Measurements from ENCODE around the gene CACNG3.
"Not testable (repeated sequence)": the region's sequence is repeated elsewhere in the genome, so short reads cannot be mapped to it uniquely, and the experiment has no call there.

Gene CACNG3

DNA sequence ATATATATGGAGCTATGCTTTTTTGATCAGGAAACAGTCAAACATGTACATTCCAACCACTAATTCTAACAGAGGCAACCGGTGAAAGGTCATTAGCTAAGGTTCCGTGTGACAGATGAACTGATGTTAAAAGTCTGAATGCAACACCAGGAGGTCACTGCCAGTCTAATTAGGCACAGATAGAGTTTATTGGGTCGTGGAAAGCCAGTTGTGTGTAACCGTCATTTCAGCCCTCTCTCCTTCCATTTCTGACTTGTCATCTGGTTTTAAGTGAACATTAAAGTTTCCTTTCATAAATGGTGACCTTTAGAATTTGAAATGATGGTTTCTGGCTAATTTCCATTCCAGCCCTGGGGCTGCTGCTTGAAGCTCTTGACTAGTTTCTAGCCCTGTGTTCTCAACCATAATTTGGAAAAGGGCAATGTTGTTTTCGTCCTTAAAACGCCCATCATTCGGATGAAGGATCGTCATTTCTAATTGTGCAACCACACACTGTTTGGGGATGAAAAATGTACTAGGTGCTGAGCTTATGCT, 23.9 kb downstream of the CACNG3 start:
- no peak for DNase-seq (ENCODE audit: low read depth, low spot score)

DNA sequence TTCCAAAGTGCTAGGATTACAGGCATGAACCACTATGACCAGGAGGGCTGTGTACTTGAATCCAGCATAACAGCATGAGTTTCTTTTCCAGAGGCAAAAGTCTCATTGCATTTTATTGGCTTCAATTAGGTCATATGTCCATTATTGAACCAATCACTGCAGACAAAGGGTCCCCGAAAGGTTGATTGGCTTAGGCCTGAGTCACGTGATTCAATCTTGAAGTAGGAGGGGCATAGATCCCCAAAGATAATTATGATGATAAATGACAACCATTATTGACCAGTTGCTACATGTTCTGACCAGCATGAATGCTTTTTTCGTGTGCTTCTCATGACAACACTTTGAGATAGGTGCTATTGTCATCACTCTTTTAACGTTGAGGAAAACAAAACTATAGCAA, 25.3 kb downstream of the CACNG3 start:
- no peak for DNase-seq (ENCODE audit: low read depth, low spot score)

DNA sequence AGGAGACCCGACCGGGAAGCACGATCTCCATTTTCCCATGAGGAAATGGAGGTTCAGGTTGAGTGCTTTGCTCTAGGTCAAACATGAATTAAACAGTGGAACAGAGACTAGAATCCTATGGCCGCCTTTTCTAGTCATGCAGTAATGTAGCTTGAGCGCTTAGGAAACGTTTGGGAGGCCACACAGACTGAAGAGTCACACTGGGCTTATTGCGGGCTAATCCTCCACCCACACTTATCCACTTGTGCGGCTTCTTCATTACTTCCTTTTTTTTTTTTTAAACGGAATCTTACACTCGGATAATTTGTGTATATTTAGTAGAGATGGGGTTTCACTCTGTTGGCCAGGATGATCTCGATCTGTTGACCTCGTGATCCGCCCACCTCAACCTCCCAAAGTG, 26.0 kb downstream of the CACNG3 start:
- no peak for DNase-seq (ENCODE audit: low read depth, low spot score)

DNA sequence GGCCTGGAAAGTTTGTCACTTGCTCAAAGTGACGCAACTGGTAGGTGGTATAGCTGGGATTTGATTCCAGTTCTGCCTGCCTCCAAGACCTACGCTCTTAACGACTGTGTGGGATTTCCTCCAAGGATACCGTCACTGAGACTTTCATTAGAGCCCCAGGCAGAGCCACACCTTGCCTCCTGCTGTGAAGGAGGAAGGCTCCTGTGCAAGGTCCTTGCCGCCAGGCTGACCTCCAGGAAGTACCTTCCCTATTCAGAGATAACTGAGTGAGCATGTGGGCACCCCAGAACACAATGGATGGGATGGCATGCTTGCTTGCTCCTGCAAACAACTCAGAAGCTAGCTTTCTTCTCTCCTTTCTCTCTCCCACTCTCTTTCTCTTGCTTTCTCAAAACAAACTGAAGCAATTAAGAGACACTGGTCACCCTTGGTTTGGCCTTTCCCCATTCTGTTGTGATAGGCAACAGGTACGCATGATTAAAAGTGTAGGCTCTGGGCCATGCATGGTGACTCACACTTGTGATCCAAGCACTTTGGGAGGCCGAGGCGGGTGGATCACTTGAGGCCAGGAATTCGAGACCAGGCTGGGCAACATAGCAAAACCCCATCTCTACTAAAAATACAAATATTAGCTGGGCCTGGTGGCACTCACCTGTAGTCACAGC, 30.7 kb downstream of the CACNG3 start:
- DNase-seq (ENCODE audit: low read depth, low spot score): no peak

DNA sequence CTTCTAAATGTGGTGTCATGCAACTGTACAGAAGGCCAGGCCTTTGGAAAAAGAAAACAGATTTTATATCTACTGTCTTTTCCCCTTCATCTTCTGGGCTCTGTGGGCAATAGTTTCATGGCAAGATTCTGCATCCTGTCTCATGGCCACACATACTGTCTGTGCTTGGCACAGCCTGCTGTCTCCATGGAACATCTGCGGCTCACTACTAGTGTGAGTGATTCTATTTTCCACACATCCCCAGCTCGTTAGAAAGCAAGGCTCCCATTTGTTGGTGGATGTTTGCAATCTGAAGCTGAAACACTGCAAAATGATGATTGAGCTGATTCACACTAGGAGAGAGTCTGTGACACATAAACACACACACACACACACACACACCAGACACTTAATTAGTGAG, 32.4 kb downstream of the CACNG3 start:
- DNase-seq (ENCODE audit: low read depth, low spot score): no peak

DNA sequence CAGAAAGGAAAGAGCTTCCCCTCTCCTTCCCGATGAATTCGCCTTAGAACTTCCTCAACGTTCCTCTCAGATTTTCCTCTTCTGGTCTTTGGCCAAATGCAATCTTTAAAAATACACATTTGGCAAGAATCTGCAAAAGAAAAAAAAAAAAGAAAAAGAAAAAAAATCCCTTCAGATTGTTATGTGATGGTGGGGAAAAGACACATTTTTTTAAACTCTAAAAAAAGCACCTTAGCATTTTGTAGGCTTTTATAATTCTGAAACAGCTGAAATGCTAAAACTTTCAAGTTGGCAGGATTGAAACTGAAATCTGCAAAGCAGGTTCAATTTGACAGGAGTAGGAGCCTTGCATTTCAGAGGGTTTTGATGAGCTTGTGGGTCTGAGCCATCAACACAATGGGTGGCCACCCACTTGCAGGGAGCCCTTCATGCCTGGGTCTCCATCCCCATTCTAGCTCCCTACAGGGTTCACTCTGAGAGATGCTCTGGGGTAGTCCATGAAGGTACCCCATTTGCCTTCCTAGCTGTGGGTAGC, 33.1 kb downstream of the CACNG3 start:
- no peak for DNase-seq (ENCODE audit: low read depth, low spot score)

DNA sequence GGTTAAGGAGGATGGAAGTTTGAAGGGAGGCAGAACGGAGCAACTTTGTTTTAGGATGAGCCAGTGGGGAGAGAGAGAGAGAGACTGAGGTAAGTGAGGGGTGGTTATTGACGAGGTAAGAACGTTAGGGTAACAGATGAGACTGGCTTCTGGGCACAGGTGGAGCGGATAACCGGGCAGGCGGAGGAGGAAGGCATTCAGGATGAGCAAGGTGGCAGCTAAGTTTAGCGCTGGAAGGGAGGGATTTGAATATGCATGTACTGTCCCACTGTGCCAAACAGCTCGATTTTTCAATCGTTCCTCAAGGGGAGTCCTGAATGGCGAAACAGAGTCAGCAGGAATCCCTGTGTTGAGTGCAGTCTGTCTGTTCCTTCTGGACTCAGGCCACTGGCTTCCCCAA, 35.8 kb downstream of the CACNG3 start:
- no peak for DNase-seq (ENCODE audit: low read depth, low spot score)

DNA sequence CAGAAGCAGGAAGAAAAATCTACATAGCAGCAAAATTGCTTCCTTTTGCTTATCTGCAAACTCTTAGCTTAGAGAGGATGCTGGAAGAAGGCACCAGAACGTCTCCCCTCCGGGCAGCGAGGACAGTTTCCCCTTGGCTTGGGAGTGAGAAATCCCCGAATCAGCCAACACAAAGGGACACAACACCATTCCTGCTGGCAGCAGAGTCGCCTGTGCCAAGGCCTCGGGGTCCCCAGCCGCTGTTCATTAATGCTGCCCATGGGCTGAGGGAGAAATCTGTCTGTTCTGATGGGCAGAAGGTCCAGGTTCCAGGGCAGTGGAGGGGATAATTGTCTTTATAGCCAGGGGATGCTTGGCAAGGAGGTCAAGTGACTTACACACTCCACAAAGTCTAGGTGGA, 38.0 kb downstream of the CACNG3 start:
- no peak for DNase-seq (ENCODE audit: low read depth, low spot score)

DNA sequence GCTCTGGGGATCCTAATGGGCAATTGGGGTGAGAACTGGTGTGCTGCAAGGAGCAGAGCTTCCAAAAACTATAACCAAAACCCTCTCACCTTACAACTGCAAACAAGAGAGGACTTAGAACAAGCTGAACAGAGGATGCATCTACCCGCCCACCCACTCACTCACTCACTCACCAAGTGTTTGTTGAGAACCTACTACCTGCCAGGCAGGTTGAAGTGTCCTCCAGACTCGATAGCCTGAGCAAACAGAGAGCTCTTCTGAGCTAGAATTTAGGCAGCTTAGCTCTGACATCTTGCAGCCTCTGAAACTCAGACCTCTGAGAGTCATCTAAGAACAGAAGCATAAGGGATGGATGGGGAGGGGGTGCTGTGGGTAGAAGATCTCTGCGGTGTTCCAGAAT, 41.2 kb downstream of the CACNG3 start:
- no peak for DNase-seq (ENCODE audit: low read depth, low spot score)

DNA sequence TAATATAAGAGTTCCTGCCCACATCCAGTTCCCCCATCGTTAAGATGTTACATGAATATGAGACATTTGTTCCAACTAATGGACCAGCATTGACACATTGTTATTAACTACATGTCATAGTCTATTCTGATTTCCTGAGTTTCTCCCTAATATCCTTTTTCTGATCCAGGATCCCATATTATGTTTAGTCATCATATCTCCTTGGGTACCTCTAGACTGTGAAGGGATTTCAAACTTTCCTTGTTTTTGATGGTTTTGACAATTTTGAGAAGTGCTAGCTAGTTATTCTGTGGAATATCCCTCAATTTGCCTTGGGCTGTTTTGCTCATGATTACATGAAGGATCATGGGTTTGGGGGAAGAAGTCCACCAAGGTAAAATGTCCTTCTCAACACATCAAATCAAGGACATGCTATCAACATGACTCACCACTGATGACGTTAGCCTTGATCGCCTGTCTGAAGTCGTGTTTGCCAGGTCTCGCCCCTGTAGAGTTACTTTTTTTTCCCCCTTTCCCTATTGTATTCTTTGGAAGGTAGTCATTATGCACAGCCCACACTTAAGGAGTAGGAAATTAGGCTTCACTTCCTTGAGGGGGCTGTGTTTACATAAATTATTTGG, 42.5 kb downstream of the CACNG3 start:
- no peak for DNase-seq (ENCODE audit: low read depth, low spot score)

DNA sequence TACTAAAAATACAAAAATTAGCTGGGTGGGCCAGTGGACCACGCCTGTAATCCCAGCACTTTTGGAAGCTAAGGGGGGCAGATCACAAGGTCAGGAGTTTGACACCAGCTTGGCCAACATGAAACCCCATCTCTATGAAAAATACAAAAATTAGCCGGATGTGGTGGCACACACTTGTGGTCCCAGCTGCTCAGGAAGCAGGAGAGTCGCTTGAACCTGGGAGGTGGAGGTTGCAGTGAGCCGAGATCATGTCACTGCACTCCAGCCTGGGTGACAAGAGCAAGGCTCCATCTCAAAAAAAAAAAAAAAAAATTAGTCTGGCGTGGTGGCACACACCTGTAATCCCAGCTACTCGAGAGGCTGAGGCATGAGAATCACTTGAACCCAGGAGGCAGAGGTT, 44.6 kb downstream of the CACNG3 start:
- DNase-seq (ENCODE audit: low read depth, low spot score): not testable (repeated sequence)

DNA sequence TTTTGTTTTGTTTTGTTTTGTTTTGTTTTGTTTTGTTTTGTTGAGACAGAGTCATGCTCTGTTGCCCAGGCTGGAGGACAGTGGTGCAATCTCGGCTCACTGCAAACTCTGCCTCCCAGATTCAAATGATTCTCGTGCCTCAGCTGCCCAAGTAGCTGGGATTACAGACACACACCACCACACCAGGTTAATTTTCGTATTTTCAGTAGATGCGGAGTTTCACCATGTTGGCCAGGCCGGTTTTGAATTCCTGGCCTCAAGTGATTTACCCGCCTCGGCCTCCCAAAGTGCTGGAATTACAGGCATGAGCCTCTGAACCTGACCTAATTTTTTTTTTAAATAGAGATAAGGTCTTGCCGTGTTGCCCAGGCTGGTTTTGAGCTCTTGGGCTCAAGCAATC, 46.5 kb downstream of the CACNG3 start:
- DNase-seq (ENCODE audit: low read depth, low spot score): no peak

DNA sequence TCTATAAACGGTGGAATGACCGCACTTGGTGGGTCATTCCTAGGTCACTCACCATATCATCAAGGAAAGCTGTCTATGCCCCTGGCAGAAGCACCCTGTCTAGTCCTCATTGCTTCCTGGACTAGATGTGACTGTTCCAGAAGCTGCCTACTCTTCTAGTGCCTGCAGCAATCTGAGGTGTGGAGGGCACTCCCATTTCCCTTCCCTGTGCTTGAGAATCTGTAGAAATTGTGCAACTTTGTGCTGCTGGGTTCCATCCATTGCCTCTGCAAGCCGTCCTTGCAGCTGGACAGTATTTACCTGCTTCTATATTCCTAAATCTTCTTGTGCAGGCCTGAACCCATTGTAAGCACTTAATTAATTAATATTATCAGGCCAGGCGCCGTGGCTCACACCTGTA, 52.1 kb downstream of the CACNG3 start:
- DNase-seq (ENCODE audit: low read depth, low spot score): no peak

DNA sequence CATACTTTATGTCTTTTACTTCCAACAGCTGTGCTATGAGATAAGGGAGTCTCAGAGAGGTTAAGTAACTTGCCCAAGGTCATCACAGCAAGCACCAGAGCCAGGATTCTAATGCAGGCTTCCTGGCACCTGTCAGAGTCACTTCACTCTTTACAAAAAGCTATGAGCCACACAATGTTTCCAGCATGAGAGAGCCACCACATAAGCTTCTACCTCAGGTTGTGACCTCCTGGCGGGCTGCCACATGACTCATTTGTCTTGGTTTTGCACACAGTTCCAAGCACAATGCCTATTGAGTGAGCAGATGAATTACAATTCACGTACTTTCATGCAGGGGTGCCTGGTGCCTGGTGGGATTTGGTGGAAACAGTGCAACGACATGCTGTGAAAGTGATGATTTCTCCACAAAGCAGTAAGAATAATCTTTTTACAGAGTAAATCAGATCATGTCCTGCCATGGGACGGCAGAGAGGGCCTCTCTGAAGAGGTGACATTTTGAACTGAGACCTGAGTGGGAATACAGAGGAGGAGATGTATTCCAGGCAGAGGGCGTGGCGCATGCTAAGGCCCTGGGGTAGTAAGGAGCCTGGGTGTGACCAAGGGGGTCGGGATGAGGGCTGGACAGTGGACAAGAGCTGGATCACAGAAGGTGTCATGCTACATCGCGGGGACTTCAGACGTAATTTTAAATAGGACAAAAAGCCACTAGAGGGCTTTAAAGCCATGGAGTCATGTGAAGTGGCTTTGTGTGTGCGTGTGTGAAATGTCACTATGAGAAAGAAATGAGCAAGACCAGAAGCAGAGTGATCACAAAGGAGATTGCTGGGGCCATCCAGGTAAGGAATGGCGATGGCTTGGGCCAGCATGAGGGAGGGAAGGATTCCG, 53.4 kb downstream of the CACNG3 start:
- DNase-seq (ENCODE audit: low read depth, low spot score): no peak

DNA sequence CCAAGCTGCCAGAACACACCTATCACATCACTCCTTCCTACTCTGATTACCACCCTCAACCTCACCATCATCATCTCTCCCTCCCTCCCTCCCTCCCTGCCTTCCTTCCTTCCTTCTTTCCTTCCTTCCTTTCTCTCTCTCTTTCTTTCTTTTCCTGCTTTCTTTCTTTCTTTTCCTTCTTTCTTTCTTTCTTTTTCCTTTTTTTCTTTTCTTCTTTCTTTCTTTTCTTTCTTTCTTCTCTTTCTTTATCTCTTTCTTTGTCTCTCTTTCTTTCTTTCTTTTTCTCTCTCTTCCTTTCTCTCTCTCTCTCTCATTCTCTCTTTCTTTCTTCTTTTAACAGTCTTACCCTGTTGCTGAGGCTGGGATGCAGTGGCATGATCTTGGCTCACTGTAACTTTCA, 59.2 kb downstream of the CACNG3 start:
- no peak for DNase-seq (ENCODE audit: low read depth, low spot score)

DNA sequence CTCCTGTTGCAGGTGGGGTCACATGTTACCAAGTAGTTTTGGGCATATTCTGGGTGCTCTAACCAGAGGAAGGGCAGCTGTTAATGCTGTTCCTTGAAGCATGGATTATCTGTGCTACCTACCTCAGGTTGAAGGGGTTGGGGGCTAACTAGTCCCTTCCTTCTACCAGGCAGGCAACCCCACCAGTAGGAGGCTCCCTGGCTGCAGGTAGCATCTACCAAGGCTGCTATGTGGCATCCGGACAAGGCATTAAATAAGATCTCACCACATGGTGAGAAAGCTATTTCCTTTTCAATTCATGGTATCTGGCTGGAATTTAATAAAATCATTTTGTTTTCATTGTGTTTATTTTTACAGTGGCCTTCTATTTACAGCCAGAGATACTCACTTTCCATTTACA, 62.5 kb downstream of the CACNG3 start:
- no peak for DNase-seq (ENCODE audit: low read depth, low spot score)

DNA sequence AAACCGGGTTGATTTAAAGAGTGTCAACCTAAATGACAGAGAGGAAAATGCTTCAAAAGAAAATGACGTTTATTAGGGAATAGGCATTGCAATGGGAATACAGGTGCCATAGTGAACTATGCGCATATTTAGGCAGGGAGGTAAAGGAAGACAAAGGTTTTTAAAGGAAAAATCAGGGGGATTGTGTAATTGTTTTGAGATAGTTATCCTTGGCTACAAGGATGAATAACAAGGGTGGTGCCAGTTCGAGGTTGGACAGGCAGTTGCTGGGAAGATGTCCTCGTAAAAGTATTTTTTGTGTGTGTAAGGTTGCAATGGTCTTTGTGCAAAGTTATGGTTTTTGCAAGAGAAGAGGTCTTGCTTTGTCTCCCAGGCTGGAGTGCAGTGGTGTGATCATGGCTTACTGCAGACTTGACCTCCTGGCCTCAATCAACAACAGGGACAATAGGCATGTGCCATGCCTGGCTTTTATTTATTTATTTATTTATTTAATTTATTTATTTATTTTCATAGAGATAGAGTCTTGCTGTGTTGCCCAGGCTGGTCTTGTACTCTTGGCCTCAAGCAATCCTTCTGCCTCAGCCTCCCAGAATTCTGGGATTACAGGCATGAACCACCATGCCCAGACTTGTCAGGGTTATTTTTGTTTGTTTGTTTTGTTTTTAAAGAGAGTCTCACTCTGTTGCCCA, 63.1 kb downstream of the CACNG3 start:
- DNase-seq (ENCODE audit: low read depth, low spot score): no peak

DNA sequence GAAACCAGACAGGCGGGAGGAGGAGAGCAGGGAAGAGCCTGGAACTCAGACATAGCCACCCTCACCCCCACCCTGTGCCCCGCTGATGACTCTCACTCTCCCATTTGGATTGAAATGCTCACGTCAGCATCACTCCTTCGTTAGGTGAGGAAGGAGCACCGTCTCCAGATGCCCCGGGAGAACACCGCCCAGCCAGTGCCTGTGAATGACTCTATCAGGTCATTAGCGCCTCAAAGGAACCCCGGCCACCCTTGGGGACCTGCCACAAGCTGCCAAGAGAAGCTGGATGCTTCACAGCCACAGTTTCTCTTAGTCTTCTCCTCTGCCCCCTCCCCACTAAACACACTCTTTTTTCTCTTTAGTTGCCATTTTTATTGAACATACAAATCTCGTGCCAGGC, 66.0 kb downstream of the CACNG3 start:
- DNase-seq (ENCODE audit: low read depth, low spot score): no peak

DNA sequence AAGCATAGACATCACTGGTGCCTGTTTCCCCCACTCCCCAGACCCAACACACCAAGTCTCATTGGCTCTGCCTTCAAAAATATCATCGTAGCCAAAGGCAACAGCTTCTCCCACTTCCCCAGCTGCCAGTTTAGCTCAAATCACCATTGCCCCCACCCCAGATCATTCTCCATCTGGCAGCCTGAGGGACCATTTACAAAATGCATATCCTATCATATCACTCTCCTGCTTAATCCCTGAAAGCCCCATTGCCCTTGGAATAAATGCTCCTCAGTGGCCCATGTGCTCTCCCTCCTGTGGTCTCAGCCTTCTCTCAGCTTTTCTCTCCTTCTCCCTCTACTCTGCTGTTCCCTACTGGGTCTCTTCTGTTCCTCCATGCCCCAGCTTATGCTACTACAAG, 68.3 kb downstream of the CACNG3 start:
- DNase-seq (ENCODE audit: low read depth, low spot score): no peak

DNA sequence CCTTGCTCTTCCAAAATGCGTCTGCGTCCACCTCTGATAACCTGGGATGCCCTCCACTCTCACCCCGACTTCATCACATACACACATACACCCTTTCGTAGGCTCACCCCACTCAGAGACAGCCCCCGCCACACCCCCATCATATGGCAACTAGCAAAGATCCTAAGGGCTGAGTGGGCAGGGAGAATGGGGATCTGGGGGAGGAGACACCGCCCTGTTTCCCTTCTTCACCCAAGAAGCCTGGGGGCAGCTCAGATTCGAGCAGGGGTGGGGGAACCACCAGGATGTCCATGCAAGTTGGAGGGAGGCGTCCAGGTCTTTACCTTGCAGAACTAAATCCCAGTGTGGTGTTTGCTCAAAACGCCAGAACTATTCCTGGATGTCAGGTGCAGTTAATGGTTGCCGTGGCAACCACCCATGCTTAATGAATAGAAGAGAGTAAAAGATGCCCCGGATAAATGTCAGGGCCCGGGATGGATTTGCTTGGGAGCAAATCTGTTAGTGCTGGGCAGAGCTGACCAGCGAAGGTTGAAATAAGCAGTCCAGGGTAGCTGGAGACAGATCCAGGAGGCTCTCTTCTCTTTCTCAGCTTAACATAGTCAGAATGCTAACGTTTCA, 72.8 kb downstream of the CACNG3 start:
- DNase-seq (ENCODE audit: low read depth, low spot score): no peak

DNA sequence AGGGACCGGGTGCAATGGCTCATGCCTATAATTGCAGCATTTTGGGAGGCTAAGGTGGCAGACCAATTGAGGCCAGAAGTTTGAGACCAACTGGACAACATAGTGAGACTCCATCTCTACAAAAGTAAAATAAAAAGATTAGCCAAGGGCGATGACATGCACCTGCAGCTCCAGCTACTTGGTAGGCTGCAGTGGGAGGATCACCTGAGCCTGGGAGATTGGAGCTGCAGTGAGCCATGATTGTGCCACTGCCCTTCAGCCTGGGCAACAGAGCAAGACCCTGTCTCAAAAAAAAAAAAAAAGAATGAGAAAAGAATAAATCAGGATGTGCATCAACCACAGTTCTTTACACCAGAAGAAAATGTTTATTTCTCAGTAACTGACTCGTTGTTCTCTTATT, 76.0 kb downstream of the CACNG3 start:
- DNase-seq (ENCODE audit: low read depth, low spot score): no peak
